ENCODE results near the gene ANTXR1.

DNA sequence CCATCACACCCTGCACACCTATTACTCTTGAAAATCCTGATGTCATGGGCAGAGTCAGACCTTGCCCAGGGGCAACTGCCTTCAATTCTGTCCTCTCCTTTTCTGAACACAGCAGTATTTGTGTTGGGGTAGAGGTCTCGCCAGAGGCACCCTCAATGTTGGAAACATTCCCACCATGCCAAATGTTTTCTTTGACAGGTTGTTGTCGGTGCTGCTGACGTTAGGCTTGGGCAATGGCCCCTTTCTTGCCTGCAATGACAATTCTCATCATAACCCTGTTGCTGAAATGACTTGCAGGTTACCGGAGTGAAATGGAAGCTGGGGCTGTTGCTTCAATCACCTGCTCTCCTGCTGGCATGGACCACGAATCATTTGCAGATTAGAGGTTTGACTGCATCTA lies 20.6 kb upstream of the ANTXR1 start:
- TF ChIP-seq POLR2A (IDR thresholded peaks at IDR 0.05; ENCODE audit: low read depth, low read length), result no peak
- TF ChIP-seq CTCF (IDR thresholded peaks at IDR 0.05; ENCODE audit: extremely low read depth in 1 of 2, insufficient read depth in 1 of 2, low read depth in 1 of 2, low read length in 2 of 2), result no peak
- TF ChIP-seq EZH2 (IDR thresholded peaks at IDR 0.05; ENCODE audit: borderline replicate concordance, low read depth, low read length, severe bottlenecking), result no peak
- TF ChIP-seq MAX (IDR thresholded peaks at IDR 0.05; ENCODE audit: insufficient read depth, insufficient read length), result no peak
- no peak for TF ChIP-seq JUN (IDR thresholded peaks at IDR 0.05; ENCODE audit: borderline replicate concordance, insufficient read depth, insufficient read length, low read depth)
- TF ChIP-seq POLR2AphosphoS5 (IDR thresholded peaks at IDR 0.05; ENCODE audit: insufficient read depth, low read depth, low read length), result no peak
- no peak for TF ChIP-seq GATA2 (IDR thresholded peaks at IDR 0.05; ENCODE audit: insufficient read depth, insufficient read length, low read depth, low read length)
